H9 (cell line): ENCODE results near the gene DSC2. TPM values are rescaled to one million over a fixed set of nuclear protein-coding genes. Genes with fewer than 3 reads are reported as not detected.

Source experiments
- DNase-seq: peaks from one replicate; pipeline ENCODE4 v3.0.0-alpha.2; 2017
- H2AFZ ChIP-seq: one replicate; pipeline ENCODE4 v1.6.1; 2013; ENCODE audit warnings: mild to moderate bottlenecking, low read length, control low read depth, moderate library complexity
- H2AK5ac ChIP-seq: 2 replicates; pipeline ENCODE4 v1.6.1; 2013; ENCODE audit warnings: low read length, control low read depth, mixed read lengths; ENCODE audit not compliant: insufficient read length
- H2BK120ac ChIP-seq: one replicate; pipeline ENCODE4 v1.6.1; 2013; ENCODE audit warnings: low read depth, mild to moderate bottlenecking, low read length, control low read depth, inconsistent platforms; ENCODE audit not compliant: poor library complexity, severe bottlenecking
- H2BK12ac ChIP-seq: 2 replicates; pipeline ENCODE4 v1.6.1; 2013; ENCODE audit warnings: low read length, control low read depth, mixed read lengths, low read depth; ENCODE audit not compliant: insufficient read length
- H2BK15ac ChIP-seq: 2 replicates; pipeline ENCODE4 v1.6.1; 2013; ENCODE audit warnings: low read depth, low read length, control low read depth
- H2BK20ac ChIP-seq: one replicate; pipeline ENCODE4 v1.6.1; 2013; ENCODE audit warnings: low read depth, mild to moderate bottlenecking, low read length, control low read depth, inconsistent platforms; ENCODE audit not compliant: poor library complexity, severe bottlenecking
- H2BK5ac ChIP-seq: 2 replicates; pipeline ENCODE4 v1.6.1; 2013; ENCODE audit warnings: low read length, control low read depth, mixed read lengths; ENCODE audit not compliant: insufficient read length
- H3K14ac ChIP-seq: 2 replicates; pipeline ENCODE4 v1.6.1; 2013; ENCODE audit warnings: low read length, control low read depth; ENCODE audit not compliant: insufficient read depth
- H3K18ac ChIP-seq: 2 replicates; pipeline ENCODE4 v1.6.1; 2013; ENCODE audit warnings: low read depth, mild to moderate bottlenecking, mixed read lengths, low read length, control low read depth; ENCODE audit not compliant: insufficient read length
- H3K23ac ChIP-seq: 2 replicates; pipeline ENCODE4 v1.6.1; 2013; ENCODE audit warnings: low read length, control low read depth, mixed read lengths, low read depth; ENCODE audit not compliant: insufficient read length
- H3K23me2 ChIP-seq: 2 replicates; pipeline ENCODE4 v1.6.1; 2013; ENCODE audit warnings: low read depth, mild to moderate bottlenecking, mixed read lengths, low read length, control low read depth; ENCODE audit not compliant: insufficient read length, poor library complexity, severe bottlenecking
- H3K27ac ChIP-seq: 2 replicates; pipeline ENCODE4 v1.5.1; 2013; ENCODE audit warnings: low read length, control low read depth, mixed read lengths, low read depth; ENCODE audit not compliant: insufficient read length
- H3K27me3 ChIP-seq: 2 replicates; pipeline ENCODE4 v1.6.1; 2013; ENCODE audit warnings: low read length, control low read depth, inconsistent platforms; ENCODE audit not compliant: insufficient read depth
- H3K4ac ChIP-seq: 2 replicates; pipeline ENCODE4 v1.6.1; 2013; ENCODE audit warnings: low read depth, mild to moderate bottlenecking, control low read depth, inconsistent platforms, low read length, moderate library complexity
- H3K4me1 ChIP-seq: 2 replicates; pipeline ENCODE4 v1.6.1; 2013; ENCODE audit warnings: low read length, control low read depth, inconsistent platforms; ENCODE audit not compliant: insufficient read depth
- H3K4me2 ChIP-seq: 2 replicates; pipeline ENCODE4 v1.6.1; 2013; ENCODE audit warnings: low read length, control low read depth, mixed read lengths; ENCODE audit not compliant: insufficient read length, insufficient read depth
- H3K56ac ChIP-seq: 2 replicates; pipeline ENCODE4 v1.6.1; 2013; ENCODE audit warnings: low read depth, mild to moderate bottlenecking, mixed read lengths, low read length, control low read depth; ENCODE audit not compliant: insufficient read length
- H3K79me1 ChIP-seq: 2 replicates; pipeline ENCODE4 v1.6.1; 2013; ENCODE audit warnings: low read depth, mild to moderate bottlenecking, moderate library complexity, low read length, control low read depth, inconsistent platforms; ENCODE audit not compliant: insufficient read depth, poor library complexity, severe bottlenecking
- H3K79me2 ChIP-seq: 2 replicates; pipeline ENCODE4 v1.6.1; 2013; ENCODE audit warnings: low read length, control low read depth, inconsistent platforms; ENCODE audit not compliant: insufficient read depth
- H3K9ac ChIP-seq: 2 replicates; pipeline ENCODE4 v1.6.1; 2013; ENCODE audit warnings: low read length, control low read depth, mixed read lengths; ENCODE audit not compliant: insufficient read length; ENCODE audit errors: extremely low read depth
- H3K9me3 ChIP-seq: one replicate; pipeline ENCODE4 v1.6.1; 2013; ENCODE audit warnings: low read depth, low read length, inconsistent platforms; ENCODE audit not compliant: control insufficient read depth
- H3T11ph ChIP-seq: one replicate; pipeline ENCODE4 v1.6.1; 2013; ENCODE audit warnings: mild to moderate bottlenecking, low read length, control low read depth, inconsistent platforms
- H4K20me1 ChIP-seq: one replicate; pipeline ENCODE4 v1.6.1; 2013; ENCODE audit not compliant: control insufficient read depth, insufficient read length, insufficient read depth
- H4K5ac ChIP-seq: 2 replicates; pipeline ENCODE4 v1.6.1; 2013; ENCODE audit warnings: low read depth, mild to moderate bottlenecking, mixed read lengths, low read length, control low read depth; ENCODE audit not compliant: insufficient read length
- H4K8ac ChIP-seq: replicated peaks from 2 replicates; pipeline ENCODE4 v1.6.1; 2013; ENCODE audit warnings: low read length, control low read depth, mixed read lengths, low read depth; ENCODE audit not compliant: insufficient read length
- H4K91ac ChIP-seq: 2 replicates; pipeline ENCODE4 v1.6.1; 2013; ENCODE audit warnings: low read depth, mild to moderate bottlenecking, moderate library complexity, mixed read lengths, low read length, control low read depth; ENCODE audit not compliant: insufficient read length
- H3K27ac Mint-ChIP-seq, 3 experiments: 2 replicates in 2 of 3; 3 replicates in 1 of 3; pipeline ENCODE4 v1.8.0; 2020 to 2021; ENCODE audit warnings: mixed read lengths in 3 of 3, mild to moderate bottlenecking in 1 of 3, moderate library complexity in 1 of 3
- H3K27me3 Mint-ChIP-seq: 2 replicates; pipeline ENCODE4 v1.8.0; 2021; ENCODE audit warnings: low read depth, mild to moderate bottlenecking, moderate library complexity, mixed read lengths
- H3K36me3 Mint-ChIP-seq, 3 experiments: 2 replicates in 2 of 3; 3 replicates in 1 of 3; pipeline ENCODE4 v1.8.0; 2020 to 2021; ENCODE audit warnings: low read depth in 3 of 3, mixed read lengths in 3 of 3; ENCODE audit not compliant: insufficient read depth in 1 of 3
- H3K4me1 Mint-ChIP-seq, 2 experiments: 2 replicates each; pipeline ENCODE4 v1.8.0; 2020; ENCODE audit warnings: mixed read lengths in 2 of 2
- H3K4me3 Mint-ChIP-seq, 2 experiments: 2 replicates in 1 of 2; 3 replicates in 1 of 2; pipeline ENCODE4 v1.8.0; 2020 to 2021; ENCODE audit warnings: mild to moderate bottlenecking in 2 of 2, mixed read lengths in 2 of 2, moderate library complexity in 1 of 2
- H3K9me3 Mint-ChIP-seq, 2 experiments: 2 replicates in 1 of 2; 3 replicates in 1 of 2; pipeline ENCODE4 v1.8.0; 2020; ENCODE audit warnings: mild to moderate bottlenecking in 2 of 2, mixed read lengths in 2 of 2, moderate library complexity in 1 of 2
- WGBS: extraction: QIAGEN DNeasy Blood & Tissue Kit; methylation state at CpG from one replicate; pipeline ENCODE4 v1.1.7; 2013; ENCODE audit warnings: missing lambda C conversion rate, low lambda C conversion rate, mixed read lengths; ENCODE audit not compliant: insufficient read length; ENCODE audit errors: extremely low coverage; 5-methylcytosine and 5-hydroxymethylcytosine counted together
- total RNA-seq: library from RNA; stranded (reverse); gene quantifications from 2 replicates; pipeline ENCODE4 v1.2.1, GENCODE V29; 2021
- TF ChIP-seq, protein P1 (sequence below): fragments of 200-600 bp; sonication (generic); conservative IDR thresholded peaks from 3 replicates; pipeline ENCODE4 v1.8.0; 2021; ENCODE audit warnings: antibody characterized with exemption, mild to moderate bottlenecking

The DSC2 gene
- total RNA-seq, 1 experiment from 2014 or later: 26.1 TPM

DNA sequence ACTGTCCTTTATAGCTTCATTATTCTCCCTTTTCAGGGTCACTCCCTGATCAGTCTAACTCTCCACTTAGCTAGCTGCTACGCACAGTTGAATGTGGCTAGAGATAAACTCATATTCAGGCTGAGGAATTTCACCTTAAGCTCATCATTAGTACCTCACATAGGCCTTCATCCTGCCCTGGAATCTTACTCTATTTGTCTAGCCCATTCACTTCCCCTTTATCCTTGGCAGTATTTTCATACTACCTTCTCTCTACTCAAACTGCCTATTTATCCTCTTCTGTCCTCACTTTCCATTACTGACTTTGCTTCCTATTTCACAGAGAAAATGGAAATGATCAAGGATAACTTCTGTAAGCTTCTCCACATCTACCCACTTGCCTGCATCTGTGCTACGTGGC is 10.6 kb upstream of the DSC2 start:
- Histone ChIP-seq H3K23ac (no peak overlapping the region), H3K18ac (no peak overlapping the region), H3K4me2 (no peak overlapping the region), H3K56ac (no peak overlapping the region), H3K79me2 (no peaks in the 10 kb centered on the region), H2AK5ac (no peak overlapping the region), H3T11ph (no peak overlapping the region), H3K27me3 (no peaks in the 10 kb centered on the region), H2BK5ac (no peak overlapping the region), H2AFZ (no peak overlapping the region), H4K91ac (no peak overlapping the region), H3K23me2 (no peaks in the 10 kb centered on the region), H3K4ac (no peak overlapping the region), H4K20me1 (no peaks in the 10 kb centered on the region), H3K4me1 (no peaks in the 10 kb centered on the region), H3K9me3 (no peaks in the 10 kb centered on the region), H3K9ac (no peak overlapping the region), H2BK20ac (no peak overlapping the region), H2BK120ac (no peak overlapping the region), H2BK15ac (no peak overlapping the region), H3K79me1 (no peaks in the 10 kb centered on the region), H3K27ac (no peak overlapping the region), H3K14ac (no peak overlapping the region), H4K8ac (no peak overlapping the region), H4K5ac (no peak overlapping the region), H2BK12ac (no peak overlapping the region)
- no peak overlapping the region for H3K4me3 Mint-ChIP-seq
- no peaks in the 10 kb centered on the region for H3K36me3 Mint-ChIP-seq
- H3K27me3 Mint-ChIP-seq: peaks cover 2% of the 10 kb centered on the region; the same call in 1 of the 2 replicates
- no peaks in the 10 kb centered on the region for H3K9me3 Mint-ChIP-seq
- no peak overlapping the region for H3K27ac Mint-ChIP-seq
- H3K4me1 Mint-ChIP-seq: no peaks in the 10 kb centered on the region
- TF ChIP-seq, protein P1, sequence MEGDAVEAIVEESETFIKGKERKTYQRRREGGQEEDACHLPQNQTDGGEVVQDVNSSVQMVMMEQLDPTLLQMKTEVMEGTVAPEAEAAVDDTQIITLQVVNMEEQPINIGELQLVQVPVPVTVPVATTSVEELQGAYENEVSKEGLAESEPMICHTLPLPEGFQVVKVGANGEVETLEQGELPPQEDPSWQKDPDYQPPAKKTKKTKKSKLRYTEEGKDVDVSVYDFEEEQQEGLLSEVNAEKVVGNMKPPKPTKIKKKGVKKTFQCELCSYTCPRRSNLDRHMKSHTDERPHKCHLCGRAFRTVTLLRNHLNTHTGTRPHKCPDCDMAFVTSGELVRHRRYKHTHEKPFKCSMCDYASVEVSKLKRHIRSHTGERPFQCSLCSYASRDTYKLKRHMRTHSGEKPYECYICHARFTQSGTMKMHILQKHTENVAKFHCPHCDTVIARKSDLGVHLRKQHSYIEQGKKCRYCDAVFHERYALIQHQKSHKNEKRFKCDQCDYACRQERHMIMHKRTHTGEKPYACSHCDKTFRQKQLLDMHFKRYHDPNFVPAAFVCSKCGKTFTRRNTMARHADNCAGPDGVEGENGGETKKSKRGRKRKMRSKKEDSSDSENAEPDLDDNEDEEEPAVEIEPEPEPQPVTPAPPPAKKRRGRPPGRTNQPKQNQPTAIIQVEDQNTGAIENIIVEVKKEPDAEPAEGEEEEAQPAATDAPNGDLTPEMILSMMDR: no peak
- no CpG with 5 or more reads among the region's 2 CpGs for WGBS
- DNase-seq: no peak
